ENCODE data around the gene GALC. TPM values are rescaled to one million over a fixed set of nuclear protein-coding genes. Genes with fewer than 3 reads are reported as not detected.

GALC gene
- total and polyA plus RNA-seq, 2 donors (not counting 3 experiments of a cell fraction or from before 2014, with no cell fraction given) = 12.4 to 14.2 TPM

- dilution Hi-C loops (cut with MboI; ENCODE audit: extremely low pct_ligation_motif_present, low sequenced_read_pairs) (no loop called here), intact Hi-C loops (cut with micrococcal nuclease) (no loop called here)
- no peak overlapping the region for H3K9ac ChIP-seq (replicated peaks; ENCODE audit: extremely low read depth, insufficient read depth, low read length)
- H3K9me1 ChIP-seq (replicated peaks; ENCODE audit: control insufficient read depth, extremely low read depth, insufficient read depth, low read length) = no peaks in the 10 kb centered on the region
- no peak for DNase-seq (ENCODE audit: low read depth, low spot score)
- H4K20me1 ChIP-seq (replicated peaks; ENCODE audit: control insufficient read depth, extremely low read depth, insufficient read depth, low read length) = no peaks in the 10 kb centered on the region
- BruUV-seq (replicated peaks) = no TSS peak
- no peaks in the 10 kb centered on the region for H3K79me2 ChIP-seq (ENCODE audit: control insufficient read depth, insufficient read depth, low read length)
- TF ChIP-seq MAX (IDR thresholded peaks at IDR 0.05; ENCODE audit: insufficient read depth, insufficient read length) = no peak
- TF ChIP-seq MYC (IDR thresholded peaks at IDR 0.05; ENCODE audit: low read depth, low read length) = no peak
- TF ChIP-seq POLR2AphosphoS5 (IDR thresholded peaks at IDR 0.05; ENCODE audit: insufficient read depth, low read depth, low read length) = no peak
- no peak for TF ChIP-seq POLR2A (IDR thresholded peaks at IDR 0.05; ENCODE audit: low read depth, low read length)
- TF ChIP-seq JUN (IDR thresholded peaks at IDR 0.05; ENCODE audit: borderline replicate concordance, insufficient read depth, insufficient read length, low read depth) = no peak
- TF ChIP-seq GATA2 (IDR thresholded peaks at IDR 0.05; ENCODE audit: insufficient read depth, insufficient read length, low read depth, low read length) = no peak
- no peak for TF ChIP-seq CTCF (IDR thresholded peaks at IDR 0.05; ENCODE audit: extremely low read depth in 1 of 2, insufficient read depth in 1 of 2, low read depth in 1 of 2, low read length in 2 of 2)
- TF ChIP-seq EZH2 (IDR thresholded peaks at IDR 0.05; ENCODE audit: borderline replicate concordance, low read depth, low read length, severe bottlenecking) = no peak
- no peak for TF ChIP-seq FOS (IDR thresholded peaks at IDR 0.05; ENCODE audit: borderline replicate concordance, insufficient read depth, low read length)
- ChIA-PET CTCF (no interaction called here), POLR2A (no interaction called here)
- H3K4me1 ChIP-seq (ENCODE audit: control insufficient read depth, extremely low read depth, insufficient read depth, low read length) = no peaks in the 10 kb centered on the region
- no peak overlapping the region for H3K4me3 ChIP-seq (replicated peaks in 1 of 3; ENCODE audit: insufficient read depth in 1 of 3, low read depth in 1 of 3, low read length in 3 of 3)
- no peak overlapping the region for H2AFZ ChIP-seq (ENCODE audit: low read depth, low read length)
- no peaks in the 10 kb centered on the region for H3K9me3 ChIP-seq (replicated peaks; ENCODE audit: control insufficient read depth, insufficient read depth, low read length)
- no peak overlapping the region for H3K4me2 ChIP-seq (ENCODE audit: insufficient read depth, low read length)
- H3K36me3 ChIP-seq (ENCODE audit: control insufficient read depth in 2 of 2, extremely low read depth in 1 of 2, insufficient read depth in 2 of 2, low read length in 2 of 2) = no peaks in the 10 kb centered on the region
- no peaks in the 10 kb centered on the region for H3K27me3 ChIP-seq (ENCODE audit: control insufficient read depth in 2 of 2, insufficient read depth in 2 of 2, low read length in 2 of 2)
- no peak overlapping the region for H3K27ac ChIP-seq (ENCODE audit: insufficient read depth, low read depth, low read length)
- no peak for FAIRE-seq
Observed at GRCh38 chr14:87955501-87955900, 37.5 kb downstream of the GALC start.

Data from endothelial cell of umbilical vein (primary cell).